H9 (cell line): ENCODE data around the gene TCEA2. TPM values are rescaled to one million over a fixed set of nuclear protein-coding genes. Genes with fewer than 3 reads are reported as not detected.

Source experiments
- DNase-seq: peaks from one replicate; pipeline ENCODE4 v3.0.0-alpha.2; 2017
- H2AFZ ChIP-seq: one replicate; pipeline ENCODE4 v1.6.1; 2013; ENCODE audit warnings: mild to moderate bottlenecking, low read length, control low read depth, moderate library complexity
- H2AK5ac ChIP-seq: 2 replicates; pipeline ENCODE4 v1.6.1; 2013; ENCODE audit warnings: low read length, control low read depth, mixed read lengths; ENCODE audit not compliant: insufficient read length
- H2BK120ac ChIP-seq: one replicate; pipeline ENCODE4 v1.6.1; 2013; ENCODE audit warnings: low read depth, mild to moderate bottlenecking, low read length, control low read depth, inconsistent platforms; ENCODE audit not compliant: poor library complexity, severe bottlenecking
- H2BK12ac ChIP-seq: 2 replicates; pipeline ENCODE4 v1.6.1; 2013; ENCODE audit warnings: low read length, control low read depth, mixed read lengths, low read depth; ENCODE audit not compliant: insufficient read length
- H2BK15ac ChIP-seq: 2 replicates; pipeline ENCODE4 v1.6.1; 2013; ENCODE audit warnings: low read depth, low read length, control low read depth
- H2BK20ac ChIP-seq: one replicate; pipeline ENCODE4 v1.6.1; 2013; ENCODE audit warnings: low read depth, mild to moderate bottlenecking, low read length, control low read depth, inconsistent platforms; ENCODE audit not compliant: poor library complexity, severe bottlenecking
- H2BK5ac ChIP-seq: 2 replicates; pipeline ENCODE4 v1.6.1; 2013; ENCODE audit warnings: low read length, control low read depth, mixed read lengths; ENCODE audit not compliant: insufficient read length
- H3K14ac ChIP-seq: 2 replicates; pipeline ENCODE4 v1.6.1; 2013; ENCODE audit warnings: low read length, control low read depth; ENCODE audit not compliant: insufficient read depth
- H3K18ac ChIP-seq: 2 replicates; pipeline ENCODE4 v1.6.1; 2013; ENCODE audit warnings: low read depth, mild to moderate bottlenecking, mixed read lengths, low read length, control low read depth; ENCODE audit not compliant: insufficient read length
- H3K23ac ChIP-seq: 2 replicates; pipeline ENCODE4 v1.6.1; 2013; ENCODE audit warnings: low read length, control low read depth, mixed read lengths, low read depth; ENCODE audit not compliant: insufficient read length
- H3K23me2 ChIP-seq: 2 replicates; pipeline ENCODE4 v1.6.1; 2013; ENCODE audit warnings: low read depth, mild to moderate bottlenecking, mixed read lengths, low read length, control low read depth; ENCODE audit not compliant: insufficient read length, poor library complexity, severe bottlenecking
- H3K27ac ChIP-seq: 2 replicates; pipeline ENCODE4 v1.5.1; 2013; ENCODE audit warnings: low read length, control low read depth, mixed read lengths, low read depth; ENCODE audit not compliant: insufficient read length
- H3K27me3 ChIP-seq: 2 replicates; pipeline ENCODE4 v1.6.1; 2013; ENCODE audit warnings: low read length, control low read depth, inconsistent platforms; ENCODE audit not compliant: insufficient read depth
- H3K4ac ChIP-seq: 2 replicates; pipeline ENCODE4 v1.6.1; 2013; ENCODE audit warnings: low read depth, mild to moderate bottlenecking, control low read depth, inconsistent platforms, low read length, moderate library complexity
- H3K4me1 ChIP-seq: 2 replicates; pipeline ENCODE4 v1.6.1; 2013; ENCODE audit warnings: low read length, control low read depth, inconsistent platforms; ENCODE audit not compliant: insufficient read depth
- H3K4me2 ChIP-seq: 2 replicates; pipeline ENCODE4 v1.6.1; 2013; ENCODE audit warnings: low read length, control low read depth, mixed read lengths; ENCODE audit not compliant: insufficient read length, insufficient read depth
- H3K56ac ChIP-seq: 2 replicates; pipeline ENCODE4 v1.6.1; 2013; ENCODE audit warnings: low read depth, mild to moderate bottlenecking, mixed read lengths, low read length, control low read depth; ENCODE audit not compliant: insufficient read length
- H3K79me1 ChIP-seq: 2 replicates; pipeline ENCODE4 v1.6.1; 2013; ENCODE audit warnings: low read depth, mild to moderate bottlenecking, moderate library complexity, low read length, control low read depth, inconsistent platforms; ENCODE audit not compliant: insufficient read depth, poor library complexity, severe bottlenecking
- H3K79me2 ChIP-seq: 2 replicates; pipeline ENCODE4 v1.6.1; 2013; ENCODE audit warnings: low read length, control low read depth, inconsistent platforms; ENCODE audit not compliant: insufficient read depth
- H3K9ac ChIP-seq: 2 replicates; pipeline ENCODE4 v1.6.1; 2013; ENCODE audit warnings: low read length, control low read depth, mixed read lengths; ENCODE audit not compliant: insufficient read length; ENCODE audit errors: extremely low read depth
- H3K9me3 ChIP-seq: one replicate; pipeline ENCODE4 v1.6.1; 2013; ENCODE audit warnings: low read depth, low read length, inconsistent platforms; ENCODE audit not compliant: control insufficient read depth
- H3T11ph ChIP-seq: one replicate; pipeline ENCODE4 v1.6.1; 2013; ENCODE audit warnings: mild to moderate bottlenecking, low read length, control low read depth, inconsistent platforms
- H4K20me1 ChIP-seq: one replicate; pipeline ENCODE4 v1.6.1; 2013; ENCODE audit not compliant: control insufficient read depth, insufficient read length, insufficient read depth
- H4K5ac ChIP-seq: 2 replicates; pipeline ENCODE4 v1.6.1; 2013; ENCODE audit warnings: low read depth, mild to moderate bottlenecking, mixed read lengths, low read length, control low read depth; ENCODE audit not compliant: insufficient read length
- H4K8ac ChIP-seq: replicated peaks from 2 replicates; pipeline ENCODE4 v1.6.1; 2013; ENCODE audit warnings: low read length, control low read depth, mixed read lengths, low read depth; ENCODE audit not compliant: insufficient read length
- H4K91ac ChIP-seq: 2 replicates; pipeline ENCODE4 v1.6.1; 2013; ENCODE audit warnings: low read depth, mild to moderate bottlenecking, moderate library complexity, mixed read lengths, low read length, control low read depth; ENCODE audit not compliant: insufficient read length
- H3K27ac Mint-ChIP-seq, 3 experiments: 2 replicates in 2 of 3; 3 replicates in 1 of 3; pipeline ENCODE4 v1.8.0; 2020 to 2021; ENCODE audit warnings: mixed read lengths in 3 of 3, mild to moderate bottlenecking in 1 of 3, moderate library complexity in 1 of 3
- H3K27me3 Mint-ChIP-seq: 2 replicates; pipeline ENCODE4 v1.8.0; 2021; ENCODE audit warnings: low read depth, mild to moderate bottlenecking, moderate library complexity, mixed read lengths
- H3K36me3 Mint-ChIP-seq, 3 experiments: 2 replicates in 2 of 3; 3 replicates in 1 of 3; pipeline ENCODE4 v1.8.0; 2020 to 2021; ENCODE audit warnings: low read depth in 3 of 3, mixed read lengths in 3 of 3; ENCODE audit not compliant: insufficient read depth in 1 of 3
- H3K4me1 Mint-ChIP-seq, 2 experiments: 2 replicates each; pipeline ENCODE4 v1.8.0; 2020; ENCODE audit warnings: mixed read lengths in 2 of 2
- H3K4me3 Mint-ChIP-seq, 2 experiments: 2 replicates in 1 of 2; 3 replicates in 1 of 2; pipeline ENCODE4 v1.8.0; 2020 to 2021; ENCODE audit warnings: mild to moderate bottlenecking in 2 of 2, mixed read lengths in 2 of 2, moderate library complexity in 1 of 2
- H3K9me3 Mint-ChIP-seq, 2 experiments: 2 replicates in 1 of 2; 3 replicates in 1 of 2; pipeline ENCODE4 v1.8.0; 2020; ENCODE audit warnings: mild to moderate bottlenecking in 2 of 2, mixed read lengths in 2 of 2, moderate library complexity in 1 of 2
- CTCF ChIP-seq: fragments of 200-600 bp; sonication (generic); conservative IDR thresholded peaks from 3 replicates; pipeline ENCODE4 v1.8.0; 2021; ENCODE audit warnings: antibody characterized with exemption, mild to moderate bottlenecking
- WGBS: extraction: QIAGEN DNeasy Blood & Tissue Kit; methylation state at CpG from one replicate; pipeline ENCODE4 v1.1.7; 2013; ENCODE audit warnings: missing lambda C conversion rate, low lambda C conversion rate, mixed read lengths; ENCODE audit not compliant: insufficient read length; ENCODE audit errors: extremely low coverage; 5-methylcytosine and 5-hydroxymethylcytosine counted together
- total RNA-seq: library from RNA; stranded (reverse); gene quantifications from 2 replicates; pipeline ENCODE4 v1.2.1, GENCODE V29; 2021

TCEA2 gene
- total RNA-seq, 1 experiment from 2014 or later = 51.7 TPM

DNA sequence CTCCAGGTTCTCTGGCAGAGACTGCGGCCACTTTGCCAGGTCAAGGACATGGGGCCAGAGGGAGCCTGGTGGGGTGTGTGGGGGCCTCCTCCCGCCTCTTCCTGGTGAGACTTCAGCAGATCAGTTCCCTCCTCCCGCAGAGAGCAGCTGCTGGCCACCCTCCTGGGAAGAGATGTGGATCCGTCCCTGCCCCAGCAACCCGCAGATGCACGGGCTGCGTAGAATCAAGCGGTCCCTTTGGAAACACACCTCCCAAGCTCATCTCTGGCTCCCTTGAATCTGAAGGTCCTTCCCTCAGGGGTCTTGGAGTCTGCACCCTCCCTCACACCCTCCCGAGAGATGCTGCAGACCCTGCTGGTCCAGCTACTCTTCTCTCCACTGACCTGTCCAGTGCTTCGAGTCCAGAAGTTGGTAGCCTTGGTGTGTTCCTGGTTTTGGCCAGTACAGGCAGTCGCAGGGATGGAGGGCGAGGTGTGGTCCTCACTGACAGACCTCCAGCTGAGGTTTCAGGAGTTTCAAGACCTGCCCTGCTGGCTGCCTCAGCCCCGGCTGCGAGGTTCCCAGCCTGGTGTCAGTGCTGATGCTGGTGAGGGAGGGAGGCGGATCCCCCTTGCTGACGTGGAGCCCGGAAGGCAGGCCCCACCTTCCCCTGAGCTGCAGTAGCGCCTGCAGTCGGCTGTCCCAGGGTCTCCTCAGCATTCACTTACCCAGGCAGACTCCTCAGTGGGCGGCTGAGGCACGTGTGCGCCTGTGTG lies 44.2 kb downstream of the TCEA2 start, which contains the start of gene NPBWR2:
TSS of gene NPBWR2 (minus strand) at position 585 of the 755 bp plus-strand sequence. CDS start 734 bp downstream, outside the sequence.
- Histone ChIP-seq H2BK12ac (no peak within 1 kb of the TSS), H3K79me2 (no peaks in the 10 kb centered on the region), H3K4me2 (no peak within 1 kb of the TSS), H2BK120ac (no peak within 1 kb of the TSS), H3K4ac (no peak within 1 kb of the TSS), H3K23ac (no peak within 1 kb of the TSS), H3K9ac (no peak within 1 kb of the TSS), H2AFZ (no peak within 1 kb of the TSS), H2BK15ac (no peak within 1 kb of the TSS), H3K23me2 (no peaks in the 10 kb centered on the region), H3K56ac (no peak within 1 kb of the TSS), H4K8ac (no peak within 1 kb of the TSS), H3K79me1 (no peaks in the 10 kb centered on the region), H4K91ac (no peak within 1 kb of the TSS), H4K5ac (no peak within 1 kb of the TSS), H3K18ac (no peak within 1 kb of the TSS), H3K9me3 (no peaks in the 10 kb centered on the region), H3K27ac (no peak within 1 kb of the TSS), H2BK20ac (no peak within 1 kb of the TSS), H2BK5ac (no peak within 1 kb of the TSS), H3K27me3 (peaks cover 3% of the 10 kb centered on the region; the same call in 1 of the 2 replicates), H3K4me1 (no peaks in the 10 kb centered on the region), H4K20me1 (no peaks in the 10 kb centered on the region), H3T11ph (no peak within 1 kb of the TSS), H2AK5ac (no peak within 1 kb of the TSS), H3K14ac (no peak within 1 kb of the TSS; the same call in 1 of the 2 replicates)
- Mint-ChIP-seq H3K9me3 (no peaks in the 10 kb centered on the region), H3K4me3 (no peak within 1 kb of the TSS; a peak in 1 of 5 replicates), H3K36me3 (no peaks in the 10 kb centered on the region), H3K27ac (peak within 1 kb of the TSS in 1 of 3 experiments; percentile 27; a peak in 2 of 7 replicates), H3K27me3 (peaks cover 25% of the 10 kb centered on the region), H3K4me1 (peaks cover 9 to 14% of the 10 kb centered on the region in 2 experiments; a peak in 3 of 4 replicates)
- no peak for TF ChIP-seq CTCF
- DNase-seq = peak; percentile 43
- WGBS = no CpG with 5 or more reads among the region's 22 CpGs
